ENCODE results near the gene APBA1.

APBA1 gene

GRCh38 chr9:69574057-69574456 is 98.1 kb downstream of the APBA1 start:
- no peak overlapping the region for H3K4me3 ChIP-seq (ENCODE audit: low read length)
- no peak for DNase-seq (ENCODE audit: low read depth)
- TF ChIP-seq CTCF (conservative IDR thresholded peaks at IDR 0.05; ENCODE audit: low read depth, low read length) = no peak

GRCh38 chr9:69573651-69574050 is 98.5 kb downstream of the APBA1 start:
- DNase-seq (ENCODE audit: low read depth) = no peak
- TF ChIP-seq CTCF (conservative IDR thresholded peaks at IDR 0.05; ENCODE audit: low read depth, low read length) = no peak

GRCh38 chr9:69572611-69573010 is 99.6 kb downstream of the APBA1 start:
- TF ChIP-seq CTCF (conservative IDR thresholded peaks at IDR 0.05; ENCODE audit: low read depth, low read length) = no peak

More at GRCh38 chr9:69573651-69574050, 98.5 kb downstream of the APBA1 start:
- no peak overlapping the region for H3K4me3 ChIP-seq (ENCODE audit: low read length)

GRCh38 chr9:69571032-69571431 is 101.1 kb downstream of the APBA1 start:
- no peak for DNase-seq (ENCODE audit: low read depth)
- no peak overlapping the region for H3K4me3 ChIP-seq (ENCODE audit: low read length)
- TF ChIP-seq CTCF (conservative IDR thresholded peaks at IDR 0.05; ENCODE audit: low read depth, low read length) = no peak

More at GRCh38 chr9:69572611-69573010, 99.6 kb downstream of the APBA1 start:
- H3K4me3 ChIP-seq (ENCODE audit: low read length) = no peak overlapping the region
- no peak for DNase-seq (ENCODE audit: low read depth)

- no peak for TF ChIP-seq CTCF (conservative IDR thresholded peaks at IDR 0.05; ENCODE audit: low read depth, low read length)
- DNase-seq (ENCODE audit: low read depth) = peak; percentile 93
- no peak overlapping the region for H3K4me3 ChIP-seq (ENCODE audit: low read length)
These were observed 102.3 kb downstream of the APBA1 start for GRCh38 chr9:69569738-69570451.

- no peak overlapping the region for H3K4me3 ChIP-seq (ENCODE audit: low read length)
- no peak for TF ChIP-seq CTCF (conservative IDR thresholded peaks at IDR 0.05; ENCODE audit: low read depth, low read length)
- no peak for DNase-seq (ENCODE audit: low read depth)
These were observed 107.6 kb downstream of the APBA1 start for GRCh38 chr9:69564557-69564956.

GRCh38 chr9:69559126-69559525 is 113.0 kb downstream of the APBA1 start:
- DNase-seq (ENCODE audit: low read depth) = no peak
- TF ChIP-seq CTCF (conservative IDR thresholded peaks at IDR 0.05; ENCODE audit: low read depth, low read length) = no peak
- no peak overlapping the region for H3K4me3 ChIP-seq (ENCODE audit: low read length)
